IgD-negative memory B cell (primary cell): ENCODE data around the gene RAB6A. TPM values are rescaled to one million over a fixed set of nuclear protein-coding genes. Genes with fewer than 3 reads are reported as not detected.
"Not testable (repeated sequence)": the region's sequence is repeated elsewhere in the genome, so short reads cannot be mapped to it uniquely, and the experiment has no call there.

ENCODE experiments used
- H3K27ac Mint-ChIP-seq, 3 donors: one replicate each; pipeline ENCODE4 v1.8.0; 2020 to 2022; ENCODE audit warnings: mild to moderate bottlenecking in 3 of 3, mixed read lengths in 3 of 3, moderate library complexity in 1 of 3
- H3K27me3 Mint-ChIP-seq: one replicate; pipeline ENCODE4 v1.8.0; 2021; ENCODE audit warnings: mixed read lengths
- H3K36me3 Mint-ChIP-seq: one replicate; pipeline ENCODE4 v1.8.0; 2020; ENCODE audit warnings: mild to moderate bottlenecking, mixed read lengths
- H3K4me1 Mint-ChIP-seq, 3 donors: one replicate each; pipeline ENCODE4 v1.8.0; 2020 to 2022; ENCODE audit warnings: mixed read lengths in 3 of 3, mild to moderate bottlenecking in 1 of 3
- H3K4me3 Mint-ChIP-seq, 4 donors: one replicate each; pipeline ENCODE4 v1.8.0; 2020 to 2022; ENCODE audit warnings: mild to moderate bottlenecking in 4 of 4, mixed read lengths in 4 of 4, moderate library complexity in 3 of 4
- H3K9me3 Mint-ChIP-seq, 3 donors: one replicate each; pipeline ENCODE4 v1.8.0; 2020 to 2021; ENCODE audit warnings: mixed read lengths in 3 of 3, mild to moderate bottlenecking in 1 of 3
- polyA plus RNA-seq: library from polyadenylated mRNA; unstranded; fragments of 300-500 nt; fragmentation: Illumina TruSeq; gene quantifications from one replicate; pipeline ENCODE4 v1.2.3, GENCODE V29; 2021

Gene RAB6A
- polyA plus RNA-seq: 93.4 TPM

GRCh38 chr11:73760679-73761402 lies at the start of gene RAB6A:
Gene RAB6A (minus strand): TSS chr11:73761074. CDS start chr11:73760635, 439 bp downstream.
- Mint-ChIP-seq H3K4me1 (peaks cover 16 to 23% (median 18%) of the 10 kb centered on the region in 3 donors), H3K27me3 (no peaks in the 10 kb centered on the region), H3K4me3 (peak within 1 kb of the TSS; percentile 53 to 95 (median 88)), H3K9me3 (no peaks in the 10 kb centered on the region), H3K27ac (peak within 1 kb of the TSS; percentile 89 to 98 (median 97)), H3K36me3 (no peaks in the 10 kb centered on the region)

GRCh38 chr11:73810637-73811036 lies 49.8 kb upstream of the RAB6A start:
- H3K9me3 Mint-ChIP-seq: no peaks in the 10 kb centered on the region
- no peak overlapping the region for H3K27ac Mint-ChIP-seq
- H3K27me3 Mint-ChIP-seq: no peaks in the 10 kb centered on the region
- no peak overlapping the region for H3K4me3 Mint-ChIP-seq
- peaks cover 0 to 9% (median 4%) of the 10 kb centered on the region in 3 donors for H3K4me1 Mint-ChIP-seq
- peaks cover 15% of the 10 kb centered on the region for H3K36me3 Mint-ChIP-seq

GRCh38 chr11:73808052-73808451 lies 47.2 kb upstream of the RAB6A start:
- Mint-ChIP-seq H3K9me3 (no peaks in the 10 kb centered on the region), H3K27me3 (no peaks in the 10 kb centered on the region), H3K4me3 (no peak overlapping the region), H3K36me3 (peaks cover 14% of the 10 kb centered on the region), H3K27ac (no peak overlapping the region), H3K4me1 (peaks cover 0 to 12% (median 5%) of the 10 kb centered on the region in 3 donors)

GRCh38 chr11:73804712-73805111 lies 43.8 kb upstream of the RAB6A start:
- no peak overlapping the region for H3K27ac Mint-ChIP-seq
- H3K27me3 Mint-ChIP-seq: no peaks in the 10 kb centered on the region
- H3K4me3 Mint-ChIP-seq: no peak overlapping the region
- H3K4me1 Mint-ChIP-seq: peaks cover 0 to 7% (median 1%) of the 10 kb centered on the region in 3 donors
- no peaks in the 10 kb centered on the region for H3K9me3 Mint-ChIP-seq
- H3K36me3 Mint-ChIP-seq: peaks cover 13% of the 10 kb centered on the region

- Mint-ChIP-seq H3K27me3 (no peaks in the 10 kb centered on the region), H3K27ac (no peak overlapping the region), H3K36me3 (peaks cover 10% of the 10 kb centered on the region), H3K4me3 (no peak overlapping the region), H3K4me1 (peaks cover 0 to 6% (median 5%) of the 10 kb centered on the region in 3 donors), H3K9me3 (no peaks in the 10 kb centered on the region)
Measured at GRCh38 chr11:73801136-73801535, 40.3 kb upstream of the RAB6A start.

GRCh38 chr11:73800276-73800806 lies 39.5 kb upstream of the RAB6A start:
- H3K9me3 Mint-ChIP-seq: no peaks in the 10 kb centered on the region
- peaks cover 0 to 5% (median 3%) of the 10 kb centered on the region in 3 donors for H3K4me1 Mint-ChIP-seq
- H3K36me3 Mint-ChIP-seq: peaks cover 6% of the 10 kb centered on the region
- peak overlapping the region in 1 of 3 donors; percentile 67 for H3K27ac Mint-ChIP-seq
- H3K4me3 Mint-ChIP-seq: no peak overlapping the region
- H3K27me3 Mint-ChIP-seq: no peaks in the 10 kb centered on the region

GRCh38 chr11:73797457-73797856 lies 36.6 kb upstream of the RAB6A start:
- peaks cover 3 to 7% (median 3%) of the 10 kb centered on the region in 3 donors for H3K4me1 Mint-ChIP-seq
- H3K27me3 Mint-ChIP-seq: no peaks in the 10 kb centered on the region
- H3K36me3 Mint-ChIP-seq: peaks cover 4% of the 10 kb centered on the region
- peak overlapping the region in 1 of 3 donors; percentile 82 for H3K27ac Mint-ChIP-seq
- H3K4me3 Mint-ChIP-seq: no peak overlapping the region
- no peaks in the 10 kb centered on the region for H3K9me3 Mint-ChIP-seq

GRCh38 chr11:73795925-73796632 lies 35.2 kb upstream of the RAB6A start:
- H3K36me3 Mint-ChIP-seq: peaks cover 1% of the 10 kb centered on the region
- peaks cover 3 to 7% (median 6%) of the 10 kb centered on the region in 3 donors for H3K4me1 Mint-ChIP-seq
- H3K9me3 Mint-ChIP-seq: no peaks in the 10 kb centered on the region
- no peak overlapping the region for H3K4me3 Mint-ChIP-seq
- H3K27me3 Mint-ChIP-seq: no peaks in the 10 kb centered on the region
- no peak overlapping the region for H3K27ac Mint-ChIP-seq

GRCh38 chr11:73792584-73792983 lies 31.7 kb upstream of the RAB6A start:
- H3K4me1 Mint-ChIP-seq: peaks cover 6 to 18% (median 9%) of the 10 kb centered on the region in 3 donors
- H3K36me3 Mint-ChIP-seq: no peaks in the 10 kb centered on the region
- no peaks in the 10 kb centered on the region for H3K9me3 Mint-ChIP-seq
- no peak overlapping the region for H3K27ac Mint-ChIP-seq
- no peaks in the 10 kb centered on the region for H3K27me3 Mint-ChIP-seq
- H3K4me3 Mint-ChIP-seq: no peak overlapping the region

GRCh38 chr11:73789279-73789670 lies 28.4 kb upstream of the RAB6A start:
- H3K27me3 Mint-ChIP-seq: no peaks in the 10 kb centered on the region
- no peaks in the 10 kb centered on the region for H3K36me3 Mint-ChIP-seq
- H3K27ac Mint-ChIP-seq: peak overlapping the region in 2 of 3 donors; percentile 83 to 98
- peaks cover 9 to 22% (median 10%) of the 10 kb centered on the region in 3 donors for H3K4me1 Mint-ChIP-seq
- no peaks in the 10 kb centered on the region for H3K9me3 Mint-ChIP-seq
- H3K4me3 Mint-ChIP-seq: peak overlapping the region; percentile 66 to 100 (median 100)

- Mint-ChIP-seq H3K36me3 (no peaks in the 10 kb centered on the region), H3K4me1 (peaks cover 6 to 22% (median 7%) of the 10 kb centered on the region in 3 donors), H3K27me3 (no peaks in the 10 kb centered on the region), H3K9me3 (no peaks in the 10 kb centered on the region), H3K27ac (peak within 1 kb of the TSS; percentile 83 to 98 (median 98)), H3K4me3 (peak within 1 kb of the TSS; percentile 99 to 100 (median 100))
Measured at GRCh38 chr11:73787643-73788558, 27.0 kb upstream of the RAB6A start, which contains the start of gene MRPL48. Gene MRPL48 (plus strand): TSS chr11:73787874. CDS start chr11:73787972, 98 bp downstream.

GRCh38 chr11:73787051-73787642 lies 26.3 kb upstream of the RAB6A start:
- Mint-ChIP-seq H3K27me3 (no peaks in the 10 kb centered on the region), H3K36me3 (no peaks in the 10 kb centered on the region), H3K4me3 (peak overlapping the region; percentile 99 to 100 (median 100)), H3K9me3 (no peaks in the 10 kb centered on the region), H3K4me1 (peaks cover 6 to 16% (median 7%) of the 10 kb centered on the region in 3 donors), H3K27ac (peak overlapping the region; percentile 83 to 98 (median 98))

- peak overlapping the region; percentile 16 to 78 (median 43) for H3K27ac Mint-ChIP-seq
- peaks cover 6 to 16% (median 7%) of the 10 kb centered on the region in 3 donors for H3K4me1 Mint-ChIP-seq
- not testable (repeated sequence) for H3K36me3 Mint-ChIP-seq, H3K27me3 Mint-ChIP-seq, H3K9me3 Mint-ChIP-seq
- peak overlapping the region in 1 of 4 donors; percentile 68 for H3K4me3 Mint-ChIP-seq
Measured at GRCh38 chr11:73785467-73785866, 24.6 kb upstream of the RAB6A start.

- H3K9me3 Mint-ChIP-seq: no peaks in the 10 kb centered on the region
- H3K36me3 Mint-ChIP-seq: no peaks in the 10 kb centered on the region
- no peak overlapping the region for H3K4me3 Mint-ChIP-seq
- no peaks in the 10 kb centered on the region for H3K27me3 Mint-ChIP-seq
- peaks cover 6 to 15% (median 7%) of the 10 kb centered on the region in 3 donors for H3K4me1 Mint-ChIP-seq
- no peak overlapping the region for H3K27ac Mint-ChIP-seq
Measured at GRCh38 chr11:73784734-73785133, 23.9 kb upstream of the RAB6A start.
